HFF-Myc (cell line): ENCODE measurements around the gene PRRC2A.

Experiments used
- DNase-seq: peaks from one replicate; pipeline ENCODE4 v3.0.0-alpha.2; 2011; ENCODE audit warnings: low read depth; ENCODE audit errors: extremely low read depth
- H3K4me3 ChIP-seq: replicated peaks from 2 replicates; pipeline ENCODE4 v1.5.1; 2011; ENCODE audit warnings: low read depth, mild to moderate bottlenecking, control low read depth, low read length
- CTCF ChIP-seq: IDR thresholded peaks from 2 replicates; pipeline ENCODE4 v1.5.1; 2012; ENCODE audit warnings: mild to moderate bottlenecking, low read depth, low read length, control low read depth; ENCODE audit errors: missing control alignments

The PRRC2A gene

GRCh38 chr6:31658158-31658688, 37.7 kb downstream of the PRRC2A start:
- H3K4me3 ChIP-seq = no peak overlapping the region

GRCh38 chr6:31658983-31659648, 38.6 kb downstream of the PRRC2A start:
- no peak for DNase-seq
- H3K4me3 ChIP-seq = peak overlapping the region; percentile 71
- TF ChIP-seq CTCF = no peak

More at GRCh38 chr6:31658158-31658688, 37.7 kb downstream of the PRRC2A start:
- TF ChIP-seq CTCF = no peak
- no peak for DNase-seq

DNA sequence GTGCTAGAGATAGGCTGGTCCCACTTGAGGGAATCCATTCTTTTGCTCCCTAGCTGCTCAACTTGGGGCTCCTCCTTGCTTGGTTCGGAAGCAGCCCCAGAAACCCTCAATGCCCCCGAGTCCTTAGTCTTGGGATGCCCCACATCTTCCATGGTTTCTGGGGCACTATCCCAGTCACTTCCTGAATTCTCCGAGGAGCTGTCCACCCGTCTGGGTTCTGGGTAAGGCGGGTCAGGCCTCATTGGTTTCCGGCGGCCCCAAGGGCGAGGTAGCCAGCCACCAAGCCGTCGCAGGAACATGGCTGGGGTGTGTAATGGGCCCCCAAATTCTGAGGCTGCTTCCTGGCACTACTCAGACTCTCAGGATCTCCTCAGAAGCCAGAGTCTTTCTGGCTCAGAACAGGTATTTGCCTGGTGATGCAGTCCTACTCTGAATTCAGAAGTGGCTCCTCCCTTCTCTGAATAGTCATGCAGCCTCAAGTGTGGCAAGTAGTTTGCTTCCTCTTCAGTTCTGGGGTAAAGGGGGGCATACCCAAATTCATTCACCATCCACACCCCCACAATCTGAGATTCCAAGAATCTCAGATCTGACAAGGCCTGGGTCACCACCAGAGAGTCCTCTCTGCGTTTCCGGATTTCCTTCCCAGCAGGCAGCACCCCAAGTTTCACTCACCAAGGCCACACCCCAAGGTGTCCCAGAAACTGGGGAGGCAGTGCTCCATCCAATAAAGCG, 39.3 kb downstream of the PRRC2A start:
- TF ChIP-seq CTCF = no peak
- DNase-seq = no peak
- peak overlapping the region; percentile 71 for H3K4me3 ChIP-seq

DNA sequence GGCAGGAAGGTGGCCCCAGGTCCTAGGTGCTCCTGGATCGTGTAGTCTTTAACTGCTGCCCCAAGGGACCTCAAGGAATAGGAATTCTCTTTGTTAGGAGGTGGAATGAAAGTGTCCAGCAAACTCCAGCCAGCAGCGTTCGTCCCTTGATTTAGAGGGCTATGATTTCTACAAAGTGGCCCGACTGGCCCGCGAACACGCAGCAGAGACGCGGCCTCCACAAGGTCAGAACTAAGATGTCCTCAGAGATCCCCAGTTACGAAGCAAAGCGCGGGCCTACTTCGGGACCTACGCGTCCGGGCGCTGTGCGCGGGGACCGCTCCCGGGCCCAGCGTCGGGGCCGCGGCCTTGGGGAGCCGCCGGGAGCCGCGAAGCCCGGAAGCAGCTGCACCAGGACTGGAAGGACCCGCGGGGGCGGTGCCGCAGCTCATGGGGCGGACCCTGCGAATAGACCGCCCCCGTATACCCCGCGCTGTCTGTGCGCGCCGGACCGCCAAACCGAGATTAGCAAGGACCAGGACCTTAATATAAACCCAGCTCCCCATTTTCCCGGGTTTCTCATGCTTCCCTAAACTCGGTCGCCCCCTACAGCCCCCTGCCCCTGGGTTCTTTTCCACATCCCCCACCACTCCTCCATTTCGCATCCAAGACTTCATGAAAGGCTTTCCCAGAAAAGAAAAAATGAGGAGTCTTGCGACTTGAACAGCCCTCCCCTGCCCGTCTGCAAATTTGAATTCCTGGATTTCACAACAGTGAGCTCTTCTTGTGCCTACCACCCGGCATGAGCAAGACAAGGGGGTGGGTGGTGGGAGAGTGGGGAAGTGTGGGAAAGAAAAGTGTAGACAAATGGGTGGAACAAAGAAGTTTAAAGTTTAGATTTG, 40.1 kb downstream of the PRRC2A start, which contains the start of gene C6orf47:
C6orf47 (minus strand) TSS at position 398 of the 881 bp plus-strand sequence. CDS start 831 bp downstream, outside the sequence.
- no peak for DNase-seq
- TF ChIP-seq CTCF = no peak
- H3K4me3 ChIP-seq = peak within 1 kb of the TSS; percentile 71

- TF ChIP-seq CTCF = no peak
- H3K4me3 ChIP-seq = peak overlapping the region; percentile 71
- DNase-seq = no peak
Observed at GRCh38 chr6:31661262-31662123, 41.0 kb downstream of the PRRC2A start.
